Fibroblast of pulmonary artery (primary cell): ENCODE measurements around the gene VPS16.
"Not testable (repeated sequence)": the region's sequence is repeated elsewhere in the genome, so short reads cannot be mapped to it uniquely, and the experiment has no call there.

Experiments
- DNase-seq: peaks from one replicate; pipeline ENCODE4 v3.0.0-alpha.2; 2010; ENCODE audit warnings: low read depth
- H3K4me3 ChIP-seq: replicated peaks from 2 replicates; pipeline ENCODE4 v1.5.1; 2011; ENCODE audit warnings: low read depth, mild to moderate bottlenecking, control low read depth, low read length, moderate library complexity
- CTCF ChIP-seq: IDR thresholded peaks from 2 replicates; pipeline ENCODE4 v1.5.1; 2011; ENCODE audit warnings: mild to moderate bottlenecking, control low read depth, low read length, inconsistent platforms; ENCODE audit errors: missing control alignments

Gene VPS16

GRCh38 chr20:2801286-2801728, 39.2 kb upstream of the VPS16 start:
- no peak for TF ChIP-seq CTCF
- no peak overlapping the region for H3K4me3 ChIP-seq
- DNase-seq, result no peak

- DNase-seq, result no peak
- H3K4me3 ChIP-seq, result no peak overlapping the region
- no peak for TF ChIP-seq CTCF
These were observed 36.3 kb upstream of the VPS16 start for GRCh38 chr20:2804041-2804828.

- H3K4me3 ChIP-seq, result no peak overlapping the region
- DNase-seq, result peak; percentile 15
- TF ChIP-seq CTCF, result no peak
These were observed 35.5 kb upstream of the VPS16 start for GRCh38 chr20:2804852-2805688.

- no peak for TF ChIP-seq CTCF
- H3K4me3 ChIP-seq, result no peak overlapping the region
- DNase-seq, result peak; percentile 11
These were observed 34.7 kb upstream of the VPS16 start for GRCh38 chr20:2805689-2806350.

GRCh38 chr20:2806351-2806701, 34.2 kb upstream of the VPS16 start:
- no peak overlapping the region for H3K4me3 ChIP-seq
- TF ChIP-seq CTCF, result no peak
- DNase-seq, result no peak

- no peak for DNase-seq
- H3K4me3 ChIP-seq, result no peak overlapping the region
- TF ChIP-seq CTCF, result no peak
These were observed 33.5 kb upstream of the VPS16 start for GRCh38 chr20:2807019-2807418.

GRCh38 chr20:2807929-2808328, 32.6 kb upstream of the VPS16 start:
- DNase-seq, H3K4me3 ChIP-seq: not testable (repeated sequence)
